H9 (cell line): ENCODE results near the gene CEP120. TPM values are rescaled to one million over a fixed set of nuclear protein-coding genes. Genes with fewer than 3 reads are reported as not detected.

Experiments used
- DNase-seq: peaks from one replicate; pipeline ENCODE4 v3.0.0-alpha.2; 2017
- H2AFZ ChIP-seq: one replicate; pipeline ENCODE4 v1.6.1; 2013; ENCODE audit warnings: mild to moderate bottlenecking, low read length, control low read depth, moderate library complexity
- H2AK5ac ChIP-seq: 2 replicates; pipeline ENCODE4 v1.6.1; 2013; ENCODE audit warnings: low read length, control low read depth, mixed read lengths; ENCODE audit not compliant: insufficient read length
- H2BK120ac ChIP-seq: one replicate; pipeline ENCODE4 v1.6.1; 2013; ENCODE audit warnings: low read depth, mild to moderate bottlenecking, low read length, control low read depth, inconsistent platforms; ENCODE audit not compliant: poor library complexity, severe bottlenecking
- H2BK12ac ChIP-seq: 2 replicates; pipeline ENCODE4 v1.6.1; 2013; ENCODE audit warnings: low read length, control low read depth, mixed read lengths, low read depth; ENCODE audit not compliant: insufficient read length
- H2BK15ac ChIP-seq: 2 replicates; pipeline ENCODE4 v1.6.1; 2013; ENCODE audit warnings: low read depth, low read length, control low read depth
- H2BK20ac ChIP-seq: one replicate; pipeline ENCODE4 v1.6.1; 2013; ENCODE audit warnings: low read depth, mild to moderate bottlenecking, low read length, control low read depth, inconsistent platforms; ENCODE audit not compliant: poor library complexity, severe bottlenecking
- H2BK5ac ChIP-seq: 2 replicates; pipeline ENCODE4 v1.6.1; 2013; ENCODE audit warnings: low read length, control low read depth, mixed read lengths; ENCODE audit not compliant: insufficient read length
- H3K14ac ChIP-seq: 2 replicates; pipeline ENCODE4 v1.6.1; 2013; ENCODE audit warnings: low read length, control low read depth; ENCODE audit not compliant: insufficient read depth
- H3K18ac ChIP-seq: 2 replicates; pipeline ENCODE4 v1.6.1; 2013; ENCODE audit warnings: low read depth, mild to moderate bottlenecking, mixed read lengths, low read length, control low read depth; ENCODE audit not compliant: insufficient read length
- H3K23ac ChIP-seq: 2 replicates; pipeline ENCODE4 v1.6.1; 2013; ENCODE audit warnings: low read length, control low read depth, mixed read lengths, low read depth; ENCODE audit not compliant: insufficient read length
- H3K23me2 ChIP-seq: 2 replicates; pipeline ENCODE4 v1.6.1; 2013; ENCODE audit warnings: low read depth, mild to moderate bottlenecking, mixed read lengths, low read length, control low read depth; ENCODE audit not compliant: insufficient read length, poor library complexity, severe bottlenecking
- H3K27ac ChIP-seq: 2 replicates; pipeline ENCODE4 v1.5.1; 2013; ENCODE audit warnings: low read length, control low read depth, mixed read lengths, low read depth; ENCODE audit not compliant: insufficient read length
- H3K27me3 ChIP-seq: 2 replicates; pipeline ENCODE4 v1.6.1; 2013; ENCODE audit warnings: low read length, control low read depth, inconsistent platforms; ENCODE audit not compliant: insufficient read depth
- H3K4ac ChIP-seq: 2 replicates; pipeline ENCODE4 v1.6.1; 2013; ENCODE audit warnings: low read depth, mild to moderate bottlenecking, control low read depth, inconsistent platforms, low read length, moderate library complexity
- H3K4me1 ChIP-seq: 2 replicates; pipeline ENCODE4 v1.6.1; 2013; ENCODE audit warnings: low read length, control low read depth, inconsistent platforms; ENCODE audit not compliant: insufficient read depth
- H3K4me2 ChIP-seq: 2 replicates; pipeline ENCODE4 v1.6.1; 2013; ENCODE audit warnings: low read length, control low read depth, mixed read lengths; ENCODE audit not compliant: insufficient read length, insufficient read depth
- H3K56ac ChIP-seq: 2 replicates; pipeline ENCODE4 v1.6.1; 2013; ENCODE audit warnings: low read depth, mild to moderate bottlenecking, mixed read lengths, low read length, control low read depth; ENCODE audit not compliant: insufficient read length
- H3K79me1 ChIP-seq: 2 replicates; pipeline ENCODE4 v1.6.1; 2013; ENCODE audit warnings: low read depth, mild to moderate bottlenecking, moderate library complexity, low read length, control low read depth, inconsistent platforms; ENCODE audit not compliant: insufficient read depth, poor library complexity, severe bottlenecking
- H3K79me2 ChIP-seq: 2 replicates; pipeline ENCODE4 v1.6.1; 2013; ENCODE audit warnings: low read length, control low read depth, inconsistent platforms; ENCODE audit not compliant: insufficient read depth
- H3K9ac ChIP-seq: 2 replicates; pipeline ENCODE4 v1.6.1; 2013; ENCODE audit warnings: low read length, control low read depth, mixed read lengths; ENCODE audit not compliant: insufficient read length; ENCODE audit errors: extremely low read depth
- H3K9me3 ChIP-seq: one replicate; pipeline ENCODE4 v1.6.1; 2013; ENCODE audit warnings: low read depth, low read length, inconsistent platforms; ENCODE audit not compliant: control insufficient read depth
- H3T11ph ChIP-seq: one replicate; pipeline ENCODE4 v1.6.1; 2013; ENCODE audit warnings: mild to moderate bottlenecking, low read length, control low read depth, inconsistent platforms
- H4K20me1 ChIP-seq: one replicate; pipeline ENCODE4 v1.6.1; 2013; ENCODE audit not compliant: control insufficient read depth, insufficient read length, insufficient read depth
- H4K5ac ChIP-seq: 2 replicates; pipeline ENCODE4 v1.6.1; 2013; ENCODE audit warnings: low read depth, mild to moderate bottlenecking, mixed read lengths, low read length, control low read depth; ENCODE audit not compliant: insufficient read length
- H4K8ac ChIP-seq: replicated peaks from 2 replicates; pipeline ENCODE4 v1.6.1; 2013; ENCODE audit warnings: low read length, control low read depth, mixed read lengths, low read depth; ENCODE audit not compliant: insufficient read length
- H4K91ac ChIP-seq: 2 replicates; pipeline ENCODE4 v1.6.1; 2013; ENCODE audit warnings: low read depth, mild to moderate bottlenecking, moderate library complexity, mixed read lengths, low read length, control low read depth; ENCODE audit not compliant: insufficient read length
- H3K27ac Mint-ChIP-seq, 3 experiments: 2 replicates in 2 of 3; 3 replicates in 1 of 3; pipeline ENCODE4 v1.8.0; 2020 to 2021; ENCODE audit warnings: mixed read lengths in 3 of 3, mild to moderate bottlenecking in 1 of 3, moderate library complexity in 1 of 3
- H3K27me3 Mint-ChIP-seq: 2 replicates; pipeline ENCODE4 v1.8.0; 2021; ENCODE audit warnings: low read depth, mild to moderate bottlenecking, moderate library complexity, mixed read lengths
- H3K36me3 Mint-ChIP-seq, 3 experiments: 2 replicates in 2 of 3; 3 replicates in 1 of 3; pipeline ENCODE4 v1.8.0; 2020 to 2021; ENCODE audit warnings: low read depth in 3 of 3, mixed read lengths in 3 of 3; ENCODE audit not compliant: insufficient read depth in 1 of 3
- H3K4me1 Mint-ChIP-seq, 2 experiments: 2 replicates each; pipeline ENCODE4 v1.8.0; 2020; ENCODE audit warnings: mixed read lengths in 2 of 2
- H3K4me3 Mint-ChIP-seq, 2 experiments: 2 replicates in 1 of 2; 3 replicates in 1 of 2; pipeline ENCODE4 v1.8.0; 2020 to 2021; ENCODE audit warnings: mild to moderate bottlenecking in 2 of 2, mixed read lengths in 2 of 2, moderate library complexity in 1 of 2
- H3K9me3 Mint-ChIP-seq, 2 experiments: 2 replicates in 1 of 2; 3 replicates in 1 of 2; pipeline ENCODE4 v1.8.0; 2020; ENCODE audit warnings: mild to moderate bottlenecking in 2 of 2, mixed read lengths in 2 of 2, moderate library complexity in 1 of 2
- CTCF ChIP-seq: fragments of 200-600 bp; sonication (generic); conservative IDR thresholded peaks from 3 replicates; pipeline ENCODE4 v1.8.0; 2021; ENCODE audit warnings: antibody characterized with exemption, mild to moderate bottlenecking
- WGBS: extraction: QIAGEN DNeasy Blood & Tissue Kit; methylation state at CpG from one replicate; pipeline ENCODE4 v1.1.7; 2013; ENCODE audit warnings: missing lambda C conversion rate, low lambda C conversion rate, mixed read lengths; ENCODE audit not compliant: insufficient read length; ENCODE audit errors: extremely low coverage; 5-methylcytosine and 5-hydroxymethylcytosine counted together
- long read RNA-seq: library from polyadenylated mRNA; unstranded; transcript quantifications from one replicate; pipeline ENCODE4 v2.0.0, GENCODE V29; 2020
- total RNA-seq: library from RNA; stranded (reverse); gene quantifications from 2 replicates; pipeline ENCODE4 v1.2.1, GENCODE V29; 2021

The CEP120 gene
- 22.5 and 22.9 TPM in 2 replicates for total RNA-seq
- long read RNA-seq, partial matches to known transcripts, result 4 of 6 reads
- long read RNA-seq, other reads (novel, unspliced or antisense), result 2 of 6 reads

- no peaks in the 10 kb centered on the region for H3K4me1 ChIP-seq
- H4K8ac ChIP-seq, result no peak within 1 kb of the TSS
- H3K4me2 ChIP-seq, result peak within 1 kb of the TSS; percentile 94
- DNase-seq, result peak; percentile 99
- H3K4me3 Mint-ChIP-seq, result no peak within 1 kb of the TSS; a peak in 2 of 5 replicates
- peak within 1 kb of the TSS; percentile 10 for H3T11ph ChIP-seq
- no peak within 1 kb of the TSS for H2AK5ac ChIP-seq
- H3K9me3 ChIP-seq, result no peaks in the 10 kb centered on the region
- peaks cover 7% of the 10 kb centered on the region; the same call in 1 of the 2 replicates for H3K79me2 ChIP-seq
- H3K9ac ChIP-seq, result peak within 1 kb of the TSS; percentile 66
- H4K20me1 ChIP-seq, result no peaks in the 10 kb centered on the region
- H3K9me3 Mint-ChIP-seq, result no peaks in the 10 kb centered on the region
- H3K27ac Mint-ChIP-seq, result peak within 1 kb of the TSS; percentile 91 to 98 (median 95)
- H3K79me1 ChIP-seq, result no peaks in the 10 kb centered on the region
- H2BK120ac ChIP-seq, result peak within 1 kb of the TSS; percentile 14
- no peak within 1 kb of the TSS for H3K23ac ChIP-seq
- no peak within 1 kb of the TSS for H2BK15ac ChIP-seq
- peaks cover 15 to 22% of the 10 kb centered on the region in 2 experiments for H3K4me1 Mint-ChIP-seq
- TF ChIP-seq CTCF, result peak; percentile 84
- peak within 1 kb of the TSS; percentile 51 for H3K27ac ChIP-seq
- peak within 1 kb of the TSS; percentile 70 for H4K5ac ChIP-seq
- H3K23me2 ChIP-seq, result peaks cover 9% of the 10 kb centered on the region
- peak within 1 kb of the TSS; percentile 71; the same call in 1 of the 2 replicates for H3K14ac ChIP-seq
- peak within 1 kb of the TSS; percentile 45 for H3K18ac ChIP-seq
- no peaks in the 10 kb centered on the region for H3K27me3 Mint-ChIP-seq
- no peak within 1 kb of the TSS for H3K56ac ChIP-seq
- no peak within 1 kb of the TSS for H2BK20ac ChIP-seq
- H3K27me3 ChIP-seq, result no peaks in the 10 kb centered on the region
- no peak within 1 kb of the TSS for H4K91ac ChIP-seq
- H3K4ac ChIP-seq, result no peak within 1 kb of the TSS; the same call in 1 of the 2 replicates
- H2AFZ ChIP-seq, result peak within 1 kb of the TSS; percentile 72
- peak within 1 kb of the TSS; percentile 22 for H2BK5ac ChIP-seq
- H2BK12ac ChIP-seq, result no peak within 1 kb of the TSS
- WGBS, result no CpG with 5 or more reads among the region's 47 CpGs
- H3K36me3 Mint-ChIP-seq, result peaks cover 0 to 10% (median 4%) of the 10 kb centered on the region in 3 experiments; a peak in 4 of 7 replicates
Observed at GRCh38 chr5:123423278-123424149, at the start of gene CEP120. Gene CEP120 (minus strand): TSS chr5:123423403. CDS start chr5:123422998, 405 bp downstream.
